OCI-LY3 (cell line): ENCODE data around the gene NFATC4.

Experiments used
- EZH2phosphoT487 ChIP-seq: fragments of 200-600 bp; shearing (Covaris generic); IDR thresholded peaks from 2 replicates; pipeline ENCODE4 v1.6.1; 2018; ENCODE audit warnings: antibody characterized with exemption, mixed run types, low read depth
- TF ChIP-seq, protein P1 (sequence below): fragments of 200-600, 300-600 bp; sonication (generic); IDR thresholded peaks from 2 replicates; pipeline ENCODE4 v1.5.1; 2014; ENCODE audit warnings: antibody characterized with exemption, low read length, low read depth

DNA sequence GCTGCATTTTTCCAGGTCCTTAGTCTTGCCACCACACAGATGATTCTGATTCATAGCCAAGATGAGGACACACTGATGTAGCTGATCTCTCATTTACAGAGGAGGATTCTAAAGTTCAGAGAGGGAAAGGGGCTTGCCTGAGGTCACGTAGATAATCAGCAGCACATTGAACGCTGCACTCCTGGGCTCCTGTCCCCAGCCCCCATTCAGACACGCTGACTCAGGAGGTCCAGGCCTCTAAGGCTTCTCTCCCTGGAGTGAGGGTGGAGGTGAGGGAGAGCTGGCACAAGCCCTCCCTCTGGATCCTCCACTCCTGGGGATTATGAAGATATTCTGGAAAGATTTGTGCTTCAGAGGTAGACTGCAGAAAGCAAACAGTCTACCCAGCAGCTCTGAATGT is 10.3 kb downstream of the NFATC4 start:
- TF ChIP-seq, protein P1, sequence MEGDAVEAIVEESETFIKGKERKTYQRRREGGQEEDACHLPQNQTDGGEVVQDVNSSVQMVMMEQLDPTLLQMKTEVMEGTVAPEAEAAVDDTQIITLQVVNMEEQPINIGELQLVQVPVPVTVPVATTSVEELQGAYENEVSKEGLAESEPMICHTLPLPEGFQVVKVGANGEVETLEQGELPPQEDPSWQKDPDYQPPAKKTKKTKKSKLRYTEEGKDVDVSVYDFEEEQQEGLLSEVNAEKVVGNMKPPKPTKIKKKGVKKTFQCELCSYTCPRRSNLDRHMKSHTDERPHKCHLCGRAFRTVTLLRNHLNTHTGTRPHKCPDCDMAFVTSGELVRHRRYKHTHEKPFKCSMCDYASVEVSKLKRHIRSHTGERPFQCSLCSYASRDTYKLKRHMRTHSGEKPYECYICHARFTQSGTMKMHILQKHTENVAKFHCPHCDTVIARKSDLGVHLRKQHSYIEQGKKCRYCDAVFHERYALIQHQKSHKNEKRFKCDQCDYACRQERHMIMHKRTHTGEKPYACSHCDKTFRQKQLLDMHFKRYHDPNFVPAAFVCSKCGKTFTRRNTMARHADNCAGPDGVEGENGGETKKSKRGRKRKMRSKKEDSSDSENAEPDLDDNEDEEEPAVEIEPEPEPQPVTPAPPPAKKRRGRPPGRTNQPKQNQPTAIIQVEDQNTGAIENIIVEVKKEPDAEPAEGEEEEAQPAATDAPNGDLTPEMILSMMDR, result no peak
- no peak for TF ChIP-seq EZH2phosphoT487
